SK-N-SH (cell line): Measurements from ENCODE around the gene PPM1L.

Source experiments
- EP300 ChIP-seq, 2 experiments: IDR thresholded peaks; 2 replicates each; pipeline versions ENCODE4 v1.4.0 to v1.6.1; 2012; ENCODE audit warnings: borderline replicate concordance in 1 of 2, low read depth in 1 of 2, low read length in 1 of 2
- EZH2phosphoT487 ChIP-seq: fragments of 200-600 bp; sonication (generic); IDR thresholded peaks from 2 replicates; pipeline ENCODE4 v1.6.1; 2017; ENCODE audit warnings: low read depth, mixed run types, mild to moderate bottlenecking, antibody characterized with exemption, moderate library complexity, borderline replicate concordance
- GABPA ChIP-seq: IDR thresholded peaks from 2 replicates; pipeline ENCODE4 v1.4.0; 2012; ENCODE audit warnings: low read depth, mild to moderate bottlenecking
- MAX ChIP-seq: IDR thresholded peaks from 2 replicates; pipeline ENCODE4 v1.4.0; 2012; ENCODE audit warnings: low read depth
- MEF2A ChIP-seq: IDR thresholded peaks from 2 replicates; pipeline ENCODE4 v1.4.0; 2012; ENCODE audit warnings: low read depth, borderline replicate concordance
- POLR2AphosphoS5 ChIP-seq: IDR thresholded peaks from 2 replicates; pipeline ENCODE4 v1.6.1; 2012; ENCODE audit warnings: low read depth, low read length
- RCOR1 ChIP-seq: fragments of 150-350 bp; IDR thresholded peaks from 2 replicates; pipeline ENCODE4 v1.6.1; 2017; ENCODE audit warnings: antibody characterized with exemption, low read length
- SMC3 ChIP-seq: IDR thresholded peaks from 2 replicates; pipeline ENCODE4 v1.6.1; 2012; ENCODE audit warnings: low read depth, low read length, improper control_type of control experiment
- TCF12 ChIP-seq: IDR thresholded peaks from 2 replicates; pipeline ENCODE4 v1.4.0; 2012
- TF ChIP-seq, protein P1 (sequence below): fragments of 200-600 bp; sonication (generic); IDR thresholded peaks from 2 replicates; pipeline ENCODE4 v1.6.1; 2017; ENCODE audit warnings: antibody characterized with exemption, mild to moderate bottlenecking, moderate library complexity
- TF ChIP-seq, protein P2 (sequence below): IDR thresholded peaks from 2 replicates; pipeline ENCODE4; 2012

- TF ChIP-seq POLR2AphosphoS5 (no peak), MEF2A (no peak), EP300 (IDR thresholded peaks at IDR 0.05; ENCODE audit: borderline replicate concordance in 1 of 2, low read depth in 1 of 2, low read length in 1 of 2) (no peak), RCOR1 (no peak), TCF12 (no peak), MAX (no peak), EZH2phosphoT487 (no peak), GABPA (no peak), SMC3 (no peak)
- TF ChIP-seq, protein P1, sequence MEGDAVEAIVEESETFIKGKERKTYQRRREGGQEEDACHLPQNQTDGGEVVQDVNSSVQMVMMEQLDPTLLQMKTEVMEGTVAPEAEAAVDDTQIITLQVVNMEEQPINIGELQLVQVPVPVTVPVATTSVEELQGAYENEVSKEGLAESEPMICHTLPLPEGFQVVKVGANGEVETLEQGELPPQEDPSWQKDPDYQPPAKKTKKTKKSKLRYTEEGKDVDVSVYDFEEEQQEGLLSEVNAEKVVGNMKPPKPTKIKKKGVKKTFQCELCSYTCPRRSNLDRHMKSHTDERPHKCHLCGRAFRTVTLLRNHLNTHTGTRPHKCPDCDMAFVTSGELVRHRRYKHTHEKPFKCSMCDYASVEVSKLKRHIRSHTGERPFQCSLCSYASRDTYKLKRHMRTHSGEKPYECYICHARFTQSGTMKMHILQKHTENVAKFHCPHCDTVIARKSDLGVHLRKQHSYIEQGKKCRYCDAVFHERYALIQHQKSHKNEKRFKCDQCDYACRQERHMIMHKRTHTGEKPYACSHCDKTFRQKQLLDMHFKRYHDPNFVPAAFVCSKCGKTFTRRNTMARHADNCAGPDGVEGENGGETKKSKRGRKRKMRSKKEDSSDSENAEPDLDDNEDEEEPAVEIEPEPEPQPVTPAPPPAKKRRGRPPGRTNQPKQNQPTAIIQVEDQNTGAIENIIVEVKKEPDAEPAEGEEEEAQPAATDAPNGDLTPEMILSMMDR, result no peak
- TF ChIP-seq, protein P2, sequence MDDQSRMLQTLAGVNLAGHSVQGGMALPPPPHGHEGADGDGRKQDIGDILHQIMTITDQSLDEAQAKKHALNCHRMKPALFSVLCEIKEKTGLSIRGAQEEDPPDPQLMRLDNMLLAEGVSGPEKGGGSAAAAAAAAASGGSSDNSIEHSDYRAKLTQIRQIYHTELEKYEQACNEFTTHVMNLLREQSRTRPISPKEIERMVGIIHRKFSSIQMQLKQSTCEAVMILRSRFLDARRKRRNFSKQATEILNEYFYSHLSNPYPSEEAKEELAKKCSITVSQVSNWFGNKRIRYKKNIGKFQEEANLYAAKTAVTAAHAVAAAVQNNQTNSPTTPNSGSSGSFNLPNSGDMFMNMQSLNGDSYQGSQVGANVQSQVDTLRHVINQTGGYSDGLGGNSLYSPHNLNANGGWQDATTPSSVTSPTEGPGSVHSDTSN, result no peak
Observed at GRCh38 chr3:161043336-161044035, 287.5 kb downstream of the PPM1L start.
